Thoracic aorta (tissue), 2 donors: ENCODE results near the gene CDH10. TPM values are rescaled to one million over a fixed set of nuclear protein-coding genes. Genes with fewer than 3 reads are reported as not detected.

Experiments
- ATAC-seq: fragments of 150-250 bp; one replicate; pipeline ENCODE4 v1.8.0; 2017; ENCODE audit warnings: low read depth; ENCODE audit not compliant: insufficient number of reproducible peaks, low FRiP score
- DNase-seq: peaks from one replicate; pipeline ENCODE4 v3.0.0-alpha.2; 2020; ENCODE audit warnings: low spot score
- H3K27ac ChIP-seq, 2 donors: fragments of 200-600 bp; sonication (generic); 1 replicate in 1 of 2; 2 replicates in 1 of 2; pipeline ENCODE4 v1.5.1; 2016; ENCODE audit warnings: mild to moderate bottlenecking in 2 of 2, moderate library complexity in 2 of 2
- H3K27me3 ChIP-seq: fragments of 200-600 bp; sonication (generic); replicated peaks from 2 replicates; pipeline ENCODE4 v1.6.0; 2016; ENCODE audit warnings: mild to moderate bottlenecking; ENCODE audit not compliant: insufficient read depth
- H3K36me3 ChIP-seq: fragments of 200-600 bp; sonication (generic); one replicate; pipeline ENCODE4 v1.5.1; 2016
- H3K4me1 ChIP-seq, 2 donors: fragments of 200-600 bp; sonication (generic); 1 replicate in 1 of 2; 2 replicates in 1 of 2; pipeline versions ENCODE4 v1.5.1 to v1.6.0; 2016; ENCODE audit warnings: low read depth in 2 of 2, mild to moderate bottlenecking in 1 of 2; ENCODE audit not compliant: control insufficient read depth in 1 of 2
- H3K4me3 ChIP-seq: fragments of 200-600 bp; sonication (generic); 2 replicates; pipeline ENCODE4 v1.5.1; 2016; ENCODE audit warnings: mild to moderate bottlenecking
- H3K9me3 ChIP-seq: fragments of 200-600 bp; sonication (generic); 2 replicates; pipeline ENCODE4 v1.5.1; 2016
- total RNA-seq, 2 donors: library from RNA; depleted of rRNA; stranded (reverse); fragments of >200 nt; gene quantifications; one replicate each; pipeline versions ENCODE4 v1.1.0 to v1.2.3, GENCODE V29; 2016
- TF ChIP-seq, protein P1 (sequence below): fragments of 200-600 bp; sonication (generic); IDR thresholded peaks from one replicate; pipeline ENCODE4 v1.5.1; 2019; ENCODE audit warnings: antibody characterized with exemption

The CDH10 gene
- total RNA-seq, 2 donors from 2014 or later = 0.35 TPM; not detected in 1

DNA sequence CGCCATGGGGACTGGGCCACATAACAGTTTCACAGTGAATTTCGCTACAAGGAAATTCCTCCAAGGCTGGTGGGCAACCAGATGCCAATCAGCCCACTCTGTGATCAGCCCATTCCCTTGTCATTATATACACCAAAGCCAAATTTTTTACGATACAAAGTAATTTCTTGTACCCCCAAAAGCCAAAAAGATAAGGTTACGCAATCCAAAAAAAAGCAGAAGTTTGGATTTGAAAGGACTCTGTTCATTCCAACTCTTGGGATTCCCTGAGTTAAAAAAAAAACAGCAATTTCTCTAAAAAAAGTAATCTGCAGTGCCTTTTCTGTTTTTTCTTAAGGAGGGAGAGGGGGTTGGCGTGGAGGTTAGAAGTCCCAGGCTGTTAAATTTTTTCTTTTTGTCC, 166.8 kb downstream of the CDH10 start:
- TF ChIP-seq, protein P1, sequence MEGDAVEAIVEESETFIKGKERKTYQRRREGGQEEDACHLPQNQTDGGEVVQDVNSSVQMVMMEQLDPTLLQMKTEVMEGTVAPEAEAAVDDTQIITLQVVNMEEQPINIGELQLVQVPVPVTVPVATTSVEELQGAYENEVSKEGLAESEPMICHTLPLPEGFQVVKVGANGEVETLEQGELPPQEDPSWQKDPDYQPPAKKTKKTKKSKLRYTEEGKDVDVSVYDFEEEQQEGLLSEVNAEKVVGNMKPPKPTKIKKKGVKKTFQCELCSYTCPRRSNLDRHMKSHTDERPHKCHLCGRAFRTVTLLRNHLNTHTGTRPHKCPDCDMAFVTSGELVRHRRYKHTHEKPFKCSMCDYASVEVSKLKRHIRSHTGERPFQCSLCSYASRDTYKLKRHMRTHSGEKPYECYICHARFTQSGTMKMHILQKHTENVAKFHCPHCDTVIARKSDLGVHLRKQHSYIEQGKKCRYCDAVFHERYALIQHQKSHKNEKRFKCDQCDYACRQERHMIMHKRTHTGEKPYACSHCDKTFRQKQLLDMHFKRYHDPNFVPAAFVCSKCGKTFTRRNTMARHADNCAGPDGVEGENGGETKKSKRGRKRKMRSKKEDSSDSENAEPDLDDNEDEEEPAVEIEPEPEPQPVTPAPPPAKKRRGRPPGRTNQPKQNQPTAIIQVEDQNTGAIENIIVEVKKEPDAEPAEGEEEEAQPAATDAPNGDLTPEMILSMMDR = no peak
- no peak overlapping the region for H3K4me3 ChIP-seq
- H3K9me3 ChIP-seq = no peaks in the 10 kb centered on the region
- H3K36me3 ChIP-seq = no peaks in the 10 kb centered on the region
- H3K27ac ChIP-seq = no peak overlapping the region
- ATAC-seq (no peak), DNase-seq (no peak)
- H3K4me1 ChIP-seq = no peaks in the 10 kb centered on the region
- H3K27me3 ChIP-seq = no peaks in the 10 kb centered on the region

DNA sequence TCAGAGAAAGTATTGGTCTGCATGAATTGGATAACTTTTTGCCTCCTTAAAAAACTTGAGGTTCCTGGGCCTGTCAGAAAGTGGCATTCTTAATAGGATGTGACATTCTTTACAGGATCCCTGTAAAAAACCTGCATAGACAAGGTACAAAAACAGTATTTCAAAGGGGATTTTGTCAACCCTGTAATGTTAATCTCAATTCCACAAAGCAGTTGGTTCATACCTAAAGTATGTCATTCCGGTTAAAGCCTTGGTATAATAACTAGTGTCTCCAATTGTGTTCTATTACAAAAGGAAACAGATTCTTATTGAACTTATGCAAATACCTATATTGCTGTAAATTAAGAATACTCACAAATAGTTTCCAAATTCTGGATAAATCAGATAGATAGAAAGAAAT, 169.7 kb downstream of the CDH10 start:
- ATAC-seq = no peak
- no peak overlapping the region for H3K27ac ChIP-seq
- no peaks in the 10 kb centered on the region for H3K36me3 ChIP-seq

DNA sequence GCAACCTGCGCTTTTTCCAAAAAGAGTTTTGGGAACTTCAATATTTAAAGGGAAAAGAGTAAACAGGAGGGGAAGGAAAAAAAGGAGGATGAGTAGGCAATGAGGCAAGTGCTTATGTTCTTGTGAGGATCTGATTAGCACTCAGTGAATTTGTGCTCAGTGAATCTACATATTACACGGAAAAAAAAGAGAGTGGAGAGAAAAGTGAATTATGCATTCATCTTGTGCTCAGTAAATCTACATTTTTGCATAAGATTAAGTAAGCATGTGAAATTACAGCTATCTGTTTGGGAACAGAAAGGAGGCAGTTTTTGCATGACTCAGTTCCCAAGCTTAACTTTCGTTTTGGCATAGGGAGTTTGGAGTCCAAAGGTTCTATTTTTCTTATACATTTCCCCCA, 170.1 kb downstream of the CDH10 start:
- Histone ChIP-seq H3K9me3 (no peaks in the 10 kb centered on the region), H3K36me3 (no peaks in the 10 kb centered on the region), H3K4me3 (no peak overlapping the region), H3K27me3 (no peaks in the 10 kb centered on the region), H3K4me1 (no peaks in the 10 kb centered on the region), H3K27ac (no peak overlapping the region)
- TF ChIP-seq, protein P1 = no peak
- no peak for DNase-seq
- ATAC-seq = no peak

More for the DNA sequence above, 169.7 kb downstream of the CDH10 start:
- Histone ChIP-seq H3K27me3 (no peaks in the 10 kb centered on the region), H3K9me3 (no peaks in the 10 kb centered on the region), H3K4me1 (no peaks in the 10 kb centered on the region), H3K4me3 (no peak overlapping the region)
- no peak for DNase-seq
- TF ChIP-seq, protein P1 = no peak

DNA sequence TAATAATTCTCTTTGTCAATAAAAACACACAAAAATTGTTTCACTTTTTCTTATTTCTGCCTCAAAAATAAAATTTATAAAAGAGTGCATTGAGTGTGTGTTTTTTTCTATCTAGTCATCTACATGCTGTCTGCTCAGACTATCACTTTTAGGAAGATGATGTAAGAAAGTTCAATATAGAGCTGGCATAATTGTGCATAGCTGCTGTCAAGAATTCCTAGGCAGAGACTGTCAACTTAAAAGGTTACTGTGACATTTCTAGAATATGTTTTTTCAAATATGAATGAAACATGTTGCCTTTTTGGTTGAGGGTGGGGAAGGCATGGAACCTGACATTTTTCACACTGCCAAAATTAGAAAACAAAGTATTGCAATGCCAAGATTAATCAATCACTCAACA, 172.3 kb downstream of the CDH10 start:
- Histone ChIP-seq H3K4me1 (no peaks in the 10 kb centered on the region), H3K9me3 (no peaks in the 10 kb centered on the region), H3K36me3 (no peaks in the 10 kb centered on the region)

DNA sequence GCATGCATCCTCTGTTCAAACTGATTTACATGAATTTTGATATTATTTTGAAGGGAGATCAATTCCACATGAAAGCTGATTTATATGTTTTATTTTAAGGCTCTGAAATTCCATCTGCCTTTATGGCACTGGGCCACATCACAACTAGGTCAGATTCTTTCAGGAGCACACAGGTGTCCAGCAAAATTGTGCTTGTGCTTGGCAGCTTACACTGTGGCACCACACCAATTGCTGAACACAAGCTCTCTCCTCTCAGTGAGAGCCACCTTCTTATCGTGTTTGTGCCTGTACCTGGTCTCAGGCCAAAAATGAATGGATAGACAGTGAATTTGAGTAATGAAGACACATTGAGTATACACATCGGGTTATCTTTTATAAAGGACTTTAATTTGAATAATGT, 200.4 kb downstream of the CDH10 start:
- H3K4me3 ChIP-seq = no peak overlapping the region
- ATAC-seq (no peak), DNase-seq (no peak)
- TF ChIP-seq, protein P1 = no peak
- no peaks in the 10 kb centered on the region for H3K9me3 ChIP-seq
- H3K27me3 ChIP-seq = no peaks in the 10 kb centered on the region
- no peaks in the 10 kb centered on the region for H3K4me1 ChIP-seq
- no peak overlapping the region for H3K27ac ChIP-seq
- H3K36me3 ChIP-seq = no peaks in the 10 kb centered on the region

More for the DNA sequence above, 172.3 kb downstream of the CDH10 start:
- DNase-seq (no peak), ATAC-seq (no peak)
- H3K4me3 ChIP-seq = no peak overlapping the region
- no peak overlapping the region for H3K27ac ChIP-seq
- TF ChIP-seq, protein P1 = no peak
- H3K27me3 ChIP-seq = no peaks in the 10 kb centered on the region
